ENCODE measurements around the gene HMOX2. TPM values are rescaled to one million over a fixed set of nuclear protein-coding genes. Genes with fewer than 3 reads are reported as not detected.

The HMOX2 gene, protein sequence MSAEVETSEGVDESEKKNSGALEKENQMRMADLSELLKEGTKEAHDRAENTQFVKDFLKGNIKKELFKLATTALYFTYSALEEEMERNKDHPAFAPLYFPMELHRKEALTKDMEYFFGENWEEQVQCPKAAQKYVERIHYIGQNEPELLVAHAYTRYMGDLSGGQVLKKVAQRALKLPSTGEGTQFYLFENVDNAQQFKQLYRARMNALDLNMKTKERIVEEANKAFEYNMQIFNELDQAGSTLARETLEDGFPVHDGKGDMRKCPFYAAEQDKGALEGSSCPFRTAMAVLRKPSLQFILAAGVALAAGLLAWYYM
- total RNA-seq (41.2 TPM), polyA plus RNA-seq (100 to 1,000 TPM; 104 to 145 (median 126) TPM)

- Histone ChIP-seq H3K4me3 (ENCODE audit: low read depth, low read length) (peak within 1 kb of the TSS; percentile 81), H3K9me3 (ENCODE audit: control insufficient read depth in 2 of 2, low read length in 2 of 2) (no peaks in the 10 kb centered on the region), H3K4me1 (ENCODE audit: control insufficient read depth, insufficient read depth, low read length, poor library complexity, severe bottlenecking) (peaks cover 51% of the 10 kb centered on the region), H3K36me3 (ENCODE audit: control insufficient read depth, insufficient read depth, low read length) (no peaks in the 10 kb centered on the region), H3K27ac (ENCODE audit: insufficient read depth, low read length, poor library complexity, severe bottlenecking) (peak within 1 kb of the TSS; percentile 89), H3K27me3 (ENCODE audit: control insufficient read depth, insufficient read depth, low read length) (no peaks in the 10 kb centered on the region)
- ATAC-seq (ENCODE audit: low read depth in 2 of 2) = peak; percentile 90
- H3K27ac Mint-ChIP-seq = peak within 1 kb of the TSS; percentile 91 to 95 (median 93)
- no peaks in the 10 kb centered on the region for H3K27me3 Mint-ChIP-seq
- DNase-seq = peak; percentile 86 to 96 (median 91)
- H3K36me3 Mint-ChIP-seq = peaks cover 3% of the 10 kb centered on the region
- no peaks in the 10 kb centered on the region for H3K9me3 Mint-ChIP-seq
- peaks cover 24 to 60% (median 36%) of the 10 kb centered on the region in 4 donors for H3K4me1 Mint-ChIP-seq
- peak within 1 kb of the TSS; percentile 94 to 98 (median 94) for H3K4me3 Mint-ChIP-seq
Observed at GRCh38 chr16:4475880-4476788, at the start of gene HMOX2. TSS of gene HMOX2 (plus strand) at chr16:4476398. CDS start at chr16:4505525, 29,127 bp downstream.

- ATAC-seq (ENCODE audit: low read depth in 2 of 2) (no peak), DNase-seq (no peak)
- Histone ChIP-seq H3K27ac (ENCODE audit: insufficient read depth, low read length, poor library complexity, severe bottlenecking) (peak overlapping the region; percentile 98), H3K9me3 (ENCODE audit: control insufficient read depth in 2 of 2, low read length in 2 of 2) (no peaks in the 10 kb centered on the region), H3K27me3 (ENCODE audit: control insufficient read depth, insufficient read depth, low read length) (no peaks in the 10 kb centered on the region), H3K36me3 (ENCODE audit: control insufficient read depth, insufficient read depth, low read length) (peaks cover 11% of the 10 kb centered on the region), H3K4me1 (ENCODE audit: control insufficient read depth, insufficient read depth, low read length, poor library complexity, severe bottlenecking) (peaks cover 21% of the 10 kb centered on the region), H3K4me3 (ENCODE audit: low read depth, low read length) (peak overlapping the region; percentile 83)
- Mint-ChIP-seq H3K4me1 (peaks cover 0 to 38% (median 16%) of the 10 kb centered on the region in 4 donors), H3K27me3 (no peaks in the 10 kb centered on the region), H3K9me3 (no peaks in the 10 kb centered on the region), H3K36me3 (peaks cover 7% of the 10 kb centered on the region), H3K27ac (peak overlapping the region; percentile 66 to 100 (median 99)), H3K4me3 (peak overlapping the region; percentile 86 to 99 (median 97))
Observed at GRCh38 chr16:4426722-4427372, 49.4 kb upstream of the HMOX2 start.

- Histone ChIP-seq H3K4me3 (ENCODE audit: low read depth, low read length) (no peak overlapping the region), H3K4me1 (ENCODE audit: control insufficient read depth, insufficient read depth, low read length, poor library complexity, severe bottlenecking) (peaks cover 21% of the 10 kb centered on the region), H3K36me3 (ENCODE audit: control insufficient read depth, insufficient read depth, low read length) (peaks cover 12% of the 10 kb centered on the region), H3K27me3 (ENCODE audit: control insufficient read depth, insufficient read depth, low read length) (no peaks in the 10 kb centered on the region), H3K9me3 (ENCODE audit: control insufficient read depth in 2 of 2, low read length in 2 of 2) (no peaks in the 10 kb centered on the region), H3K27ac (ENCODE audit: insufficient read depth, low read length, poor library complexity, severe bottlenecking) (no peak overlapping the region)
- Mint-ChIP-seq H3K27me3 (no peaks in the 10 kb centered on the region), H3K9me3 (no peaks in the 10 kb centered on the region), H3K4me1 (peaks cover 0 to 41% (median 17%) of the 10 kb centered on the region in 4 donors), H3K4me3 (peak overlapping the region in 1 of 4 donors; percentile 60), H3K36me3 (peaks cover 12% of the 10 kb centered on the region), H3K27ac (peak overlapping the region in 1 of 3 donors; percentile 7)
- ATAC-seq (ENCODE audit: low read depth in 2 of 2) = no peak
- DNase-seq = no peak
Observed at GRCh38 chr16:4428500-4428899, 47.7 kb upstream of the HMOX2 start.

GRCh38 chr16:4431023-4431422 lies 45.2 kb upstream of the HMOX2 start:
- Mint-ChIP-seq H3K27ac (peak overlapping the region in 1 of 3 donors; percentile 15), H3K9me3 (no peaks in the 10 kb centered on the region), H3K36me3 (peaks cover 24% of the 10 kb centered on the region), H3K4me1 (peaks cover 0 to 36% (median 18%) of the 10 kb centered on the region in 4 donors), H3K4me3 (peak overlapping the region in 1 of 4 donors; percentile 52), H3K27me3 (no peaks in the 10 kb centered on the region)
- Histone ChIP-seq H3K4me3 (ENCODE audit: low read depth, low read length) (no peak overlapping the region), H3K27ac (ENCODE audit: insufficient read depth, low read length, poor library complexity, severe bottlenecking) (no peak overlapping the region), H3K9me3 (ENCODE audit: control insufficient read depth in 2 of 2, low read length in 2 of 2) (no peaks in the 10 kb centered on the region), H3K27me3 (ENCODE audit: control insufficient read depth, insufficient read depth, low read length) (no peaks in the 10 kb centered on the region), H3K36me3 (ENCODE audit: control insufficient read depth, insufficient read depth, low read length) (peaks cover 29% of the 10 kb centered on the region), H3K4me1 (ENCODE audit: control insufficient read depth, insufficient read depth, low read length, poor library complexity, severe bottlenecking) (peaks cover 14% of the 10 kb centered on the region)
- no peak for DNase-seq
- ATAC-seq (ENCODE audit: low read depth in 2 of 2) = no peak

DNA sequence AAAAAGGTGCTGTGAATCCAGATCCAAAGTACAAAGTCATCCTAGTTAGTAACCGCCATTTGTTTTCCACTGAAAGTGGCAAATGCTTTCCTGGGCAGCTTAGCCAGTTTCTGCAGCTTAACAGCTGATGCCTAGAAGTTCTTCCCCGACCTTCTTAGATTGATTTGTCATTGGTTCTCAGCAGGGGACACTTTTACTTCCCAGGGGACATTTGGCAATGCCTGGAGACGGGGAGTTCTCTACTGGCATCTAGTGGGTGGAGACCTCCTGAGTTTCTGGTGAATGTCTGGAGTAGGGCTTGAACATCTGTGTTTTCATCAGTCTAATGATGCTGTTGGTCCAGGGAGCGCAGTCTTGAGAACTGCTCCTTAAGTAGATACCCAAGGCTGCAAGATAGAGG lies 43.0 kb upstream of the HMOX2 start:
- H3K27me3 Mint-ChIP-seq = no peaks in the 10 kb centered on the region
- no peak overlapping the region for H3K4me3 Mint-ChIP-seq
- Histone ChIP-seq H3K9me3 (ENCODE audit: control insufficient read depth in 2 of 2, low read length in 2 of 2) (no peaks in the 10 kb centered on the region), H3K27me3 (ENCODE audit: control insufficient read depth, insufficient read depth, low read length) (no peaks in the 10 kb centered on the region), H3K4me1 (ENCODE audit: control insufficient read depth, insufficient read depth, low read length, poor library complexity, severe bottlenecking) (no peaks in the 10 kb centered on the region), H3K4me3 (ENCODE audit: low read depth, low read length) (no peak overlapping the region), H3K27ac (ENCODE audit: insufficient read depth, low read length, poor library complexity, severe bottlenecking) (no peak overlapping the region), H3K36me3 (ENCODE audit: control insufficient read depth, insufficient read depth, low read length) (peaks cover 47% of the 10 kb centered on the region)
- H3K4me1 Mint-ChIP-seq = peaks cover 0 to 21% (median 8%) of the 10 kb centered on the region in 4 donors
- DNase-seq (no peak), ATAC-seq (ENCODE audit: low read depth in 2 of 2) (no peak)
- H3K27ac Mint-ChIP-seq = peak overlapping the region in 2 of 3 donors; percentile 44 to 71
- no peaks in the 10 kb centered on the region for H3K9me3 Mint-ChIP-seq
- peaks cover 31% of the 10 kb centered on the region for H3K36me3 Mint-ChIP-seq

- H3K27ac Mint-ChIP-seq = peak overlapping the region; percentile 44 to 81 (median 61)
- Histone ChIP-seq H3K4me1 (ENCODE audit: control insufficient read depth, insufficient read depth, low read length, poor library complexity, severe bottlenecking) (no peaks in the 10 kb centered on the region), H3K36me3 (ENCODE audit: control insufficient read depth, insufficient read depth, low read length) (peaks cover 49% of the 10 kb centered on the region), H3K27ac (ENCODE audit: insufficient read depth, low read length, poor library complexity, severe bottlenecking) (no peak overlapping the region), H3K9me3 (ENCODE audit: control insufficient read depth in 2 of 2, low read length in 2 of 2) (no peaks in the 10 kb centered on the region), H3K4me3 (ENCODE audit: low read depth, low read length) (no peak overlapping the region), H3K27me3 (ENCODE audit: control insufficient read depth, insufficient read depth, low read length) (no peaks in the 10 kb centered on the region)
- no peaks in the 10 kb centered on the region for H3K9me3 Mint-ChIP-seq
- ATAC-seq (ENCODE audit: low read depth in 2 of 2) = no peak
- peak overlapping the region in 1 of 4 donors; percentile 54 for H3K4me3 Mint-ChIP-seq
- peaks cover 0 to 16% (median 4%) of the 10 kb centered on the region in 4 donors for H3K4me1 Mint-ChIP-seq
- DNase-seq = no peak
- H3K27me3 Mint-ChIP-seq = no peaks in the 10 kb centered on the region
- H3K36me3 Mint-ChIP-seq = peaks cover 27% of the 10 kb centered on the region
Observed at GRCh38 chr16:4433914-4434787, 42.0 kb upstream of the HMOX2 start.
